Adrenal gland (tissue), 5 donors: Measurements from ENCODE around the gene ZDHHC18.

Source experiments
- CTCF ChIP-seq, 6 experiments: fragments of 450-650 bp in 4 of 6; fragments of 200-600 bp in 2 of 6; sonication (generic) in 1 of 6; IDR thresholded peaks; 1 replicate in 5 of 6; 2 replicates in 1 of 6; pipeline versions ENCODE4 v1.5.1 to v1.8.0; 2016 to 2021; ENCODE audit warnings: antibody characterized with exemption in 6 of 6, mild to moderate bottlenecking in 2 of 6, moderate library complexity in 1 of 6
- POLR2A ChIP-seq, 2 donors: fragments of 450-650 bp; IDR thresholded peaks; one replicate each; pipeline ENCODE4 v1.6.1; 2017; ENCODE audit warnings: antibody characterized with exemption in 2 of 2, mild to moderate bottlenecking in 2 of 2, moderate library complexity in 1 of 2
- donor health status: DM: no; HTN: no; CAD: no.

GRCh38 chr1:26848941-26849774 is 22.7 kb downstream of the ZDHHC18 start:
- TF ChIP-seq CTCF (IDR thresholded peaks at IDR 0.05) (no peak), POLR2A (IDR thresholded peaks at IDR 0.05) (no peak)
